Body of pancreas (tissue), 4 donors: ENCODE measurements around the gene SPTBN1.

Source experiments
- CTCF ChIP-seq, 7 experiments: fragments of 450-650 bp in 4 of 7; fragments of 200-600 bp in 3 of 7; sonication (generic) in 3 of 7; IDR thresholded peaks; one replicate each; pipeline ENCODE4 v1.5.1; 2016 to 2019; ENCODE audit warnings: antibody characterized with exemption in 7 of 7
- POLR2A ChIP-seq, 3 donors: fragments of 450-650 bp; IDR thresholded peaks; one replicate each; pipeline ENCODE4 v1.6.1; 2016; ENCODE audit warnings: antibody characterized with exemption in 3 of 3, mild to moderate bottlenecking in 2 of 3

GRCh38 chr2:54479424-54479823 lies 23.3 kb downstream of the SPTBN1 start:
- TF ChIP-seq CTCF (IDR thresholded peaks at IDR 0.05) (no peak), POLR2A (IDR thresholded peaks at IDR 0.05) (no peak)
